Lower leg skin (tissue), 4 donors: ENCODE measurements around the gene SAPCD2. TPM values are rescaled to one million over a fixed set of nuclear protein-coding genes. Genes with fewer than 3 reads are reported as not detected.
A peak's percentile ranks its signal among the peaks of the same experiment; 100 is the strongest.

ENCODE experiments used
- DNase-seq, 2 donors: peaks; one replicate each; pipeline ENCODE4 v3.0.0-alpha.2; 2019; ENCODE audit warnings: low spot score in 2 of 2
- H3K4me3 ChIP-seq: fragments of 200-600 bp; sonication (generic); 2 replicates; pipeline ENCODE4 v1.5.1; 2017; ENCODE audit warnings: mild to moderate bottlenecking, low read depth; ENCODE audit not compliant: poor library complexity, severe bottlenecking
- POLR2A ChIP-seq, 2 donors: fragments of 450-650 bp; IDR thresholded peaks; one replicate each; pipeline ENCODE4 v1.6.1; 2016 to 2017; ENCODE audit warnings: antibody characterized with exemption in 2 of 2, mild to moderate bottlenecking in 1 of 2, moderate library complexity in 1 of 2
- WGBS, 2 donors: methylation state at CpG; one replicate each; pipeline ENCODE4 v1.1.5; 2018; 5-methylcytosine and 5-hydroxymethylcytosine counted together
- intact Hi-C: fragments of 100-400 bp; cut with DNase I; formaldehyde crosslinking; loops from one replicate; pipeline ENCODE4 v1.15.0; 2023; ENCODE audit warnings: low total_unique reads
- total RNA-seq, 4 donors: library from RNA; depleted of rRNA; stranded (reverse); fragments of >200 nt; gene quantifications; one replicate each; pipeline ENCODE4 v1.1.0, GENCODE V29; 2016
- TF ChIP-seq, protein P1 (sequence below), 3 donors: fragments of 450-650 bp; IDR thresholded peaks; one replicate each; pipeline ENCODE4 v1.5.1; 2016; ENCODE audit warnings: antibody characterized with exemption in 3 of 3, mild to moderate bottlenecking in 3 of 3, moderate library complexity in 2 of 3

The SAPCD2 gene
- total RNA-seq, 4 donors from 2014 or later, result 5.7 to 25.6 (median 13.7) TPM

DNA sequence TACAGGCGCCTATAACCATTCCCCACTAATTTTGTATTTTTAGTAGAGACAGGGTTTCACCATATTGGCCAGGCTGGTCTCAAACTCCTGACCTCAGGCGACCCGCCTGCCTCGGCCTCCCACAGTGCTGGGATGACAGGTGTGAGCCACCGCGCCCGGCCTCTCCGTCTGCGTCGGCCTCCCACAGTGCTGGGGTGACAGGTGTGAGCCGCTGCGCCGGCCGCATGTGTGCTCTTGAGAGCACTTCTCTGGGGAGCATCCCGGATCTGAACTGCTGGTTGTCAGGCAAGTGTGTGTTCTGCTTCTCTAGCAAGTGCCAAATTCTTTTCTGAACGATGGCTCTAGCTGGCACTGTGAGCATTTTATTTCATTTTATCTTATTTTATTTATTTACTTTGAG, 12.8 kb downstream of the SAPCD2 start:
- 68% methylated on average over 16 of the region's 16 CpGs for WGBS, 2 donors
- no peak for DNase-seq
- intact Hi-C loops, result no loop called here
- no peak overlapping the region for H3K4me3 ChIP-seq
- TF ChIP-seq, protein P1, sequence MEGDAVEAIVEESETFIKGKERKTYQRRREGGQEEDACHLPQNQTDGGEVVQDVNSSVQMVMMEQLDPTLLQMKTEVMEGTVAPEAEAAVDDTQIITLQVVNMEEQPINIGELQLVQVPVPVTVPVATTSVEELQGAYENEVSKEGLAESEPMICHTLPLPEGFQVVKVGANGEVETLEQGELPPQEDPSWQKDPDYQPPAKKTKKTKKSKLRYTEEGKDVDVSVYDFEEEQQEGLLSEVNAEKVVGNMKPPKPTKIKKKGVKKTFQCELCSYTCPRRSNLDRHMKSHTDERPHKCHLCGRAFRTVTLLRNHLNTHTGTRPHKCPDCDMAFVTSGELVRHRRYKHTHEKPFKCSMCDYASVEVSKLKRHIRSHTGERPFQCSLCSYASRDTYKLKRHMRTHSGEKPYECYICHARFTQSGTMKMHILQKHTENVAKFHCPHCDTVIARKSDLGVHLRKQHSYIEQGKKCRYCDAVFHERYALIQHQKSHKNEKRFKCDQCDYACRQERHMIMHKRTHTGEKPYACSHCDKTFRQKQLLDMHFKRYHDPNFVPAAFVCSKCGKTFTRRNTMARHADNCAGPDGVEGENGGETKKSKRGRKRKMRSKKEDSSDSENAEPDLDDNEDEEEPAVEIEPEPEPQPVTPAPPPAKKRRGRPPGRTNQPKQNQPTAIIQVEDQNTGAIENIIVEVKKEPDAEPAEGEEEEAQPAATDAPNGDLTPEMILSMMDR (IDR thresholded peaks at IDR 0.05), result no peak
- TF ChIP-seq POLR2A (IDR thresholded peaks at IDR 0.05), result no peak

- no peak overlapping the region for H3K4me3 ChIP-seq
- intact Hi-C loops, result no loop called here
- DNase-seq, result no peak
- 74 to 80% methylated on average over 17 of the region's 17 CpGs for WGBS, 2 donors
- TF ChIP-seq, protein P1 (IDR thresholded peaks at IDR 0.05), result no peak
- no peak for TF ChIP-seq POLR2A (IDR thresholded peaks at IDR 0.05)
These were observed 13.5 kb downstream of the SAPCD2 start for GRCh38 chr9:137056739-137057415.

DNA sequence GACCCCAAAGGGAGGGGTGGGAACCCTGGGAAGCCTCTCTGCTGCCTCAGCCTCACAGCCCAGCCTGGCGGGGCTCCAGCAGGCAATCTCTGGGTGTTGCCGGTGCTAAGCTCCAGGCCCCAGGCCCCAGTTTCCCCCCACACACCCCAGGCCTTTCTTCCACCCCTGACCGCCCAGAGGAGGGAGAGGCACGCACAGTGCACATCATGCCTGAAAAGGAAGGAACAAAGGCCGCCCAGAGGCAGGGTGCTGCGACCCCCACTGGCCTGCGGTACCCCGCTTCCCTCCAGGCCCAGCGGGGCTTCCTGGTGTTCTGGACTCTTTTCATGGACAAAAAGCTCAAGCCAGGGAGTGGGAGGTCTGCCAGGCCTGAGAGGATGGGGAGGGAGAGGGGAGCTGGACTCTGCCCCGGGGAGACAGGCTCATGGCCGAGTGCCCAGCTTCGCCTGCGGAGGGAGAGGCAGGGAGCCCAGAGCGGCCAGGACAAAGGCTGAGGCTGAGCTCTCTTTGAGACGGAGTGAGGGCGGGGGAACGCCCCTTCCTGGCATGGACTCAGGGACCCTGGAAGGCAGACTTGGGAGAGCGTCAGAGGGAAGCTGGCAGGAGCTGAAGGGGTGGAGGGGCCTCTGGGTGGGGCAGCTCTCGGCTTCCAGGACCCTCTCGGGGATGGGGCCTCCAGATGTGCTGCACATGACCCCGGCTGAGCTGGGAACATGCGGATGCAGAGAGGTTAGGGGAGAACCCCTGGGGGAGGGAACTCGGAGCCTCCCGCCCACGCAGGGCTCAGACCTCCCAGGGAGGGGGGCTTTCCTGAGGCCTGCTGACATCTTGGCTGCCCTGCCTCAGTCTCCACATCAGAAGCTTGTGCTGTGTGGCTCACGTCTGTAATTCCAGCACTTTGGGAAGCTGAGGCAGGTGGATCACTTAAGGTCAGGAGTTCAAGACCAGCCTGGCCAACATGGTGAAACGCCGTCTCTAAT, 14.7 kb downstream of the SAPCD2 start:
- WGBS, 2 donors, result 28 to 30% methylated on average over 23 to 26 of the region's 28 CpGs
- TF ChIP-seq POLR2A (IDR thresholded peaks at IDR 0.05), result no peak
- TF ChIP-seq, protein P1 (IDR thresholded peaks at IDR 0.05), result no peak
- no peak overlapping the region for H3K4me3 ChIP-seq
- intact Hi-C loops, result no loop called here
- peak; percentile 64 to 94 for DNase-seq

DNA sequence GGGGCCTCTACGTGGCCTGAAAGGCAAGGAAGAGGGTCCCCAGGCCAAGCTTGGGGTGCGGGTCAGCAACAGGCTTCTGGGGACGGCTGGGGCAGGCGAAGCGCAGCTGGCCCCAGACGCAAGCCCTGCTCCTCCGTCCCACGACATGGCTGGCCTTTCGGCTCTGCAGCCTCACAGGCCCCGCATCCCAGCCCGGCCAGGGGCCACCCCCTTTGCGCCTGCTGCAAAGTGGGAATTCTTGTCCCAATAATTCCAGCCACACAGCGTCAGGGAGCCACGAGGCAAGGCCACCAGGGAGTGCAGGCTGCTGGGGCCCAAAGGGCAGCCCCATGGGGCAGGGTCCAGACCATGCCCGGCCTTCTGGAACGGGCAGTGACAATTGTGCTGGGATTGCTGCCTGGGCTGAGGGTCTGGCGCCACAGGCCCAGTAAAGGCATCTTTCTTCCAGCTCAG, 15.4 kb downstream of the SAPCD2 start:
- intact Hi-C loops, result no loop called here
- TF ChIP-seq, protein P1 (IDR thresholded peaks at IDR 0.05), result no peak
- TF ChIP-seq POLR2A (IDR thresholded peaks at IDR 0.05), result no peak
- no peak for DNase-seq
- H3K4me3 ChIP-seq, result no peak overlapping the region
- 76 to 81% methylated on average over 12 of the region's 17 CpGs for WGBS, 2 donors

- 40 to 41% methylated on average over 28 to 33 of the region's 90 CpGs for WGBS, 2 donors
- peak within 1 kb of the TSS; percentile 35 for H3K4me3 ChIP-seq
- intact Hi-C loops, result no loop called here
- TF ChIP-seq, protein P1 (IDR thresholded peaks at IDR 0.05), result no peak
- no peak for TF ChIP-seq POLR2A (IDR thresholded peaks at IDR 0.05)
- DNase-seq, result no peak
These were observed 16.1 kb downstream of the SAPCD2 start, which contains the start of gene ENTPD2 for GRCh38 chr9:137053944-137054931. ENTPD2 (minus strand) TSS chr9:137054061; CDS start chr9:137053997, 64 bp downstream.
